Neural progenitor cell (in vitro differentiated cells): ENCODE results near the gene IFTAP. TPM values are rescaled to one million over a fixed set of nuclear protein-coding genes. Genes with fewer than 3 reads are reported as not detected.

Experiments used
- DNase-seq: peaks from one replicate; pipeline ENCODE4 v3.0.0-alpha.2; 2016; ENCODE audit warnings: low spot score
- H2AFZ ChIP-seq: fragments of 200-600 bp; sonication (generic); replicated peaks from 2 replicates; pipeline ENCODE4 v1.6.1; 2016; ENCODE audit warnings: antibody characterized with exemption
- H3F3A ChIP-seq: fragments of 200-600 bp; sonication (generic); 2 replicates; pipeline ENCODE4 v1.6.1; 2016; ENCODE audit warnings: antibody characterized with exemption, low read depth
- H3K27ac ChIP-seq: fragments of 200-600 bp; sonication (generic); 2 replicates; pipeline ENCODE4 v1.5.1; 2016; ENCODE audit warnings: mild to moderate bottlenecking
- H3K27me3 ChIP-seq: fragments of 200-600 bp; sonication (generic); 2 replicates; pipeline ENCODE4 v1.6.1; 2016; ENCODE audit warnings: mild to moderate bottlenecking, moderate library complexity
- H3K36me3 ChIP-seq: fragments of 200-600 bp; sonication (generic); 2 replicates; pipeline ENCODE4 v1.5.1; 2016
- H3K4me1 ChIP-seq: fragments of 200-600 bp; sonication (generic); 2 replicates; pipeline ENCODE4 v1.6.1; 2016; ENCODE audit warnings: mixed run types
- H3K4me2 ChIP-seq: fragments of 200-600 bp; sonication (generic); 2 replicates; pipeline ENCODE4 v1.6.1; 2016
- H3K4me3 ChIP-seq: fragments of 200-600 bp; sonication (generic); 2 replicates; pipeline ENCODE4 v1.5.1; 2016
- H3K79me2 ChIP-seq: fragments of 200-600 bp; sonication (generic); 2 replicates; pipeline ENCODE4 v1.6.1; 2016; ENCODE audit warnings: low read depth
- H3K9ac ChIP-seq: fragments of 200-600 bp; sonication (generic); 2 replicates; pipeline ENCODE4 v1.6.1; 2016
- H3K9me3 ChIP-seq: fragments of 200-600 bp; sonication (generic); 2 replicates; pipeline ENCODE4 v1.5.1; 2016; ENCODE audit warnings: low read depth
- H4K20me1 ChIP-seq: fragments of 200-600 bp; sonication (generic); 2 replicates; pipeline ENCODE4 v1.6.1; 2016; ENCODE audit warnings: low read depth
- H3K27ac Mint-ChIP-seq: 3 replicates; pipeline ENCODE4 v1.8.0; 2021; ENCODE audit warnings: mixed read lengths
- H3K27me3 Mint-ChIP-seq: 2 replicates; pipeline ENCODE4 v1.8.0; 2022; ENCODE audit warnings: low read depth, mild to moderate bottlenecking, inconsistent platforms, moderate library complexity, mixed read lengths; ENCODE audit not compliant: insufficient read depth
- H3K36me3 Mint-ChIP-seq: 3 replicates; pipeline ENCODE4 v1.8.0; 2021; ENCODE audit warnings: mixed read lengths
- H3K4me1 Mint-ChIP-seq: 3 replicates; pipeline ENCODE4 v1.8.0; 2021; ENCODE audit warnings: mixed read lengths
- H3K4me3 Mint-ChIP-seq: 3 replicates; pipeline ENCODE4 v1.8.0; 2021; ENCODE audit warnings: mild to moderate bottlenecking, moderate library complexity, mixed read lengths
- H3K9me3 Mint-ChIP-seq: 3 replicates; pipeline ENCODE4 v1.8.0; 2020; ENCODE audit warnings: mixed read lengths
- EZH2 ChIP-seq: fragments of 200-600 bp; sonication (generic); IDR thresholded peaks from 2 replicates; pipeline ENCODE4 v1.6.1; 2017; ENCODE audit warnings: antibody characterized with exemption, mild to moderate bottlenecking, moderate library complexity
- EZH2phosphoT487 ChIP-seq: fragments of 200-600 bp; sonication (generic); IDR thresholded peaks from 2 replicates; pipeline ENCODE4 v1.6.1; 2017; ENCODE audit warnings: antibody characterized with exemption
- total RNA-seq: library from RNA; depleted of rRNA; stranded (reverse); fragments of >200 nt; gene quantifications from 2 replicates; pipeline ENCODE4 v1.2.3, GENCODE V29; 2015; ENCODE audit warnings: low replicate concordance
- TF ChIP-seq, protein P1 (sequence below): fragments of 200-600 bp; sonication (generic); IDR thresholded peaks from 2 replicates; pipeline ENCODE4 v1.5.1; 2017; ENCODE audit warnings: antibody characterized with exemption, mild to moderate bottlenecking

IFTAP gene
- total RNA-seq, 1 donor from 2014 or later: 112 TPM

DNA sequence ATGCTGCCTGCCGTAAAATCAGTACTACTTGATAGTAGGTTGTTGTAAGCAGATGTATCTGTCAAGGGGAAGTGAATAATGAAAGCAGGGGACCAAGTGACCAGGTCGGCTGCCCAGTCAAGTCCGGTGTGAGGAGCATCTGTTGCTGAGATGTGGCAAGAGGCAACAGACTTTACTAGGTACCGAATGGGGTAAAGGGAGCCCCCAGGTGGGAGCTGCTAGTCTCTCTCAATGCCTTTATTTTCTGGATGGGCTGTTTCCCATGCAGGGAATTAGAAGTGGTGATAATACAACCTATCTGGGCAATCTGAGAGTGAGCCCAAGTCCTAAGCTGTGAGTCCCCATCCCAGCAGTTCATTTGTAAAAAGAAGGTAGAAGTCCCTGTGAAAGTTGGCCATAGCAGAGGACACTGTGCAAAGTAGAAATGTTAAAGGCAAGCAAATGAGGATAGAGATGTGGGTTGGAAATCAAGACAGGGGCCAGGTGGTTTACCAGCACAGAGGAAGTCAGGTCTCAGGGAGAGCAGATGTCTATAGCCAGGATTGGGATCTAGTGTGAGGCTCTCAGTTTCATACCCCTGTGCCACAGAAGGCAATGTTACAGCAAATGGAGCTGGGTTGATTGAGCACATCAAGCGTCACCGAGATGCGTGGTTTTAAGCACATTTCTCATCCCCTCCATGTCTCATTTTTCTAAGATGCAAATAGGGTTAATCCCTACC lies 94.4 kb downstream of the IFTAP start:
- no peak overlapping the region for H3K27ac Mint-ChIP-seq
- H3K36me3 Mint-ChIP-seq: no peaks in the 10 kb centered on the region
- Histone ChIP-seq H2AFZ (no peak overlapping the region), H3K36me3 (no peaks in the 10 kb centered on the region), H3K27ac (no peak overlapping the region), H3K27me3 (no peaks in the 10 kb centered on the region), H3K79me2 (no peaks in the 10 kb centered on the region), H3K9me3 (no peaks in the 10 kb centered on the region), H3K4me2 (no peak overlapping the region), H3K9ac (no peak overlapping the region), H3F3A (no peaks in the 10 kb centered on the region), H4K20me1 (no peaks in the 10 kb centered on the region), H3K4me1 (peaks cover 5% of the 10 kb centered on the region), H3K4me3 (no peak overlapping the region)
- no peak overlapping the region for H3K4me3 Mint-ChIP-seq
- H3K9me3 Mint-ChIP-seq: no peaks in the 10 kb centered on the region
- no peak for DNase-seq
- TF ChIP-seq EZH2: no peak
- H3K4me1 Mint-ChIP-seq: no peaks in the 10 kb centered on the region
- H3K27me3 Mint-ChIP-seq: no peaks in the 10 kb centered on the region

DNA sequence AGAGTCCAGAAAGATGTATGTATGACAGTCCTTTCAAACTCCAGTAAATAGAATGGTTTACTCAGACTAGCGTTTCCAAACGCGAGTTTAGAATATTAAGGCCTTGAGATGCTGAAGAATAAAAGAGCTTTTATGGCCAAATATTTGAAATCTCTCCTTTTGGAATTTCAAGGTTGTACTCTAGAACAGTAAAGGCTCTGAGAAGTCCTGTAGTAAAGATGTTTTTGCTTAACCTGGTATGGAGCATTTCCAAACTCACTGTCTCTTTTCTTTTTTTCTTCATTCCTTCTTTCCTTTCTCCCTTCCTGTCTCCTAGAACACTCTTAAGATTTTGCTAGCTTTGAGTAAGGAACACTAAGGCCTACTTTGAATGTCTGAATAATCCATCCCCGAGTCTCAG lies 95.1 kb downstream of the IFTAP start:
- no peaks in the 10 kb centered on the region for H3K79me2 ChIP-seq
- Mint-ChIP-seq H3K4me1 (no peaks in the 10 kb centered on the region), H3K36me3 (no peaks in the 10 kb centered on the region), H3K4me3 (no peak overlapping the region), H3K9me3 (no peaks in the 10 kb centered on the region), H3K27ac (no peak overlapping the region), H3K27me3 (no peaks in the 10 kb centered on the region)
- H3K9me3 ChIP-seq: no peaks in the 10 kb centered on the region
- TF ChIP-seq EZH2 (no peak), EZH2phosphoT487 (no peak)
- TF ChIP-seq, protein P1, sequence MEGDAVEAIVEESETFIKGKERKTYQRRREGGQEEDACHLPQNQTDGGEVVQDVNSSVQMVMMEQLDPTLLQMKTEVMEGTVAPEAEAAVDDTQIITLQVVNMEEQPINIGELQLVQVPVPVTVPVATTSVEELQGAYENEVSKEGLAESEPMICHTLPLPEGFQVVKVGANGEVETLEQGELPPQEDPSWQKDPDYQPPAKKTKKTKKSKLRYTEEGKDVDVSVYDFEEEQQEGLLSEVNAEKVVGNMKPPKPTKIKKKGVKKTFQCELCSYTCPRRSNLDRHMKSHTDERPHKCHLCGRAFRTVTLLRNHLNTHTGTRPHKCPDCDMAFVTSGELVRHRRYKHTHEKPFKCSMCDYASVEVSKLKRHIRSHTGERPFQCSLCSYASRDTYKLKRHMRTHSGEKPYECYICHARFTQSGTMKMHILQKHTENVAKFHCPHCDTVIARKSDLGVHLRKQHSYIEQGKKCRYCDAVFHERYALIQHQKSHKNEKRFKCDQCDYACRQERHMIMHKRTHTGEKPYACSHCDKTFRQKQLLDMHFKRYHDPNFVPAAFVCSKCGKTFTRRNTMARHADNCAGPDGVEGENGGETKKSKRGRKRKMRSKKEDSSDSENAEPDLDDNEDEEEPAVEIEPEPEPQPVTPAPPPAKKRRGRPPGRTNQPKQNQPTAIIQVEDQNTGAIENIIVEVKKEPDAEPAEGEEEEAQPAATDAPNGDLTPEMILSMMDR: no peak
- H3F3A ChIP-seq: no peaks in the 10 kb centered on the region
- H3K27ac ChIP-seq: no peak overlapping the region
- DNase-seq: no peak
- H3K9ac ChIP-seq: no peak overlapping the region
- H4K20me1 ChIP-seq: no peaks in the 10 kb centered on the region
- no peak overlapping the region for H3K4me2 ChIP-seq
- H3K4me3 ChIP-seq: no peak overlapping the region
- no peaks in the 10 kb centered on the region for H3K27me3 ChIP-seq
- no peak overlapping the region for H2AFZ ChIP-seq
- peaks cover 5% of the 10 kb centered on the region for H3K4me1 ChIP-seq
- H3K36me3 ChIP-seq: no peaks in the 10 kb centered on the region

DNA sequence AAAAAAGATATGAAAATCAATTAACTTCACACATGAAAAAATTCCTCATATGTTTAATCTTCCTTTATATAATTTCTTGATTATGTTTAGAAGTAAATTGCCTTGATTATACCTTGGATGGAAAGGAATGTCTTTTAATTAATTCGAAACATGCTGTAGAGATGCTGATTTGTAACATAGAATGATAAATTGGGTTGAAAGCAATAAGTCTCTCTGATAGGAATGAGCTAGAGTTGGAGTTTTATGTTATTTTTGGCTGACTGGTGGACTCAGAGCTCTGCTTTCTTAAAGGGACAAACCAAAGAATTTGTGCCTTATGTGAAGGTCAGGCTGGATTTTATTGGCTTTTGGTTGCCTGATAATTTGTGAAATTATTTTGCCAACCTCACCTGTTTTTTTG lies 98.4 kb downstream of the IFTAP start:
- Mint-ChIP-seq H3K9me3 (no peaks in the 10 kb centered on the region), H3K4me1 (peaks cover 17% of the 10 kb centered on the region), H3K27ac (no peak overlapping the region), H3K36me3 (no peaks in the 10 kb centered on the region), H3K4me3 (no peak overlapping the region), H3K27me3 (no peaks in the 10 kb centered on the region)
- Histone ChIP-seq H3K9ac (no peak overlapping the region), H3K79me2 (no peaks in the 10 kb centered on the region), H4K20me1 (no peaks in the 10 kb centered on the region), H3K27ac (no peak overlapping the region), H3K4me2 (no peak overlapping the region), H2AFZ (no peak overlapping the region), H3K36me3 (no peaks in the 10 kb centered on the region), H3K4me1 (peaks cover 16% of the 10 kb centered on the region), H3K9me3 (no peaks in the 10 kb centered on the region), H3K4me3 (no peak overlapping the region), H3F3A (no peaks in the 10 kb centered on the region), H3K27me3 (no peaks in the 10 kb centered on the region)
- DNase-seq: no peak
- TF ChIP-seq, protein P1: no peak
- TF ChIP-seq EZH2 (no peak), EZH2phosphoT487 (no peak)

DNA sequence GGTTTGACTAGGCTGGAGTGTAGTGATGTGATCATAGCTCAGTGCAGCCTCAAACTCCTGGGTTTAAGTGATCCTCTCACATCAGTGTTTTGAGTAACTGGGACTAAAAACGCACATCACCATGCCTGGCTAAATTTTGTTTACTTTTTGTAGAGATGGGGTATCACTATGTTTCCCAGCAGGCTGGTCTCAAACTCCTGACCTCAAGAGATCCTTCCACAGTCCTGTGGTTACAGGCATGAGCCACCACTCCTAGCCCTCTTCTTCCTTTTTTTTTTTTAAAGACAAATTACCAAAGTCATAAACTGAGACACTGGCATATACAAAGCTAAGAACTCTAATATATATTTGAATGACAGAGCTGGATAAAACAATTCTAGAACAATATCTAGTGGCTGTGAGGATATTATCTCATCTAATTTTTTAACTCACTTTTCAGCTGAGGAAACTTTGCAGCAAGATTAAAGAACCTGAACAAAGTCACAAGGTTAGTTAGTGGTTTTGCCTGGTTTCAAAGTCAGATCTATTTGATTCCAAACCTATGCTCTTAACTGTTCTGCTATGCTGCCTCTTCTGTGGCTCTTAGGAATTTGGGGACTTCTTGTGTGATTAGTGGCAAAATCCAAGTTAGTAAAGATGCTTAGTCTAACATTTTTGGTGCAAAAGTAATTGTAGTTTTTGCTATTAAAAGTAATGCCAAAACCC lies 99.0 kb downstream of the IFTAP start:
- Mint-ChIP-seq H3K27ac (no peak overlapping the region), H3K4me3 (no peak overlapping the region), H3K36me3 (no peaks in the 10 kb centered on the region), H3K4me1 (peaks cover 17% of the 10 kb centered on the region), H3K9me3 (no peaks in the 10 kb centered on the region), H3K27me3 (no peaks in the 10 kb centered on the region)
- Histone ChIP-seq H3K4me1 (peaks cover 13% of the 10 kb centered on the region), H3K27ac (no peak overlapping the region), H3K9ac (no peak overlapping the region), H3K4me3 (no peak overlapping the region), H3K27me3 (no peaks in the 10 kb centered on the region), H3K9me3 (no peaks in the 10 kb centered on the region), H3K4me2 (no peak overlapping the region), H3F3A (no peaks in the 10 kb centered on the region), H2AFZ (no peak overlapping the region), H3K79me2 (no peaks in the 10 kb centered on the region), H4K20me1 (no peaks in the 10 kb centered on the region), H3K36me3 (no peaks in the 10 kb centered on the region)
- DNase-seq: no peak
- TF ChIP-seq EZH2: no peak
- TF ChIP-seq, protein P1: no peak
- TF ChIP-seq EZH2phosphoT487: no peak
